H1 (cell line): ENCODE results near the gene HNRNPM. TPM values are rescaled to one million over a fixed set of nuclear protein-coding genes. Genes with fewer than 3 reads are reported as not detected.

ENCODE experiments used
- KDM1A ChIP-seq: fragments of 200-600, 300-600 bp; sonication (generic); IDR thresholded peaks from 2 replicates; pipeline ENCODE4 v1.7.1; 2016; ENCODE audit warnings: mild to moderate bottlenecking, low read length, borderline replicate concordance
- SUZ12 ChIP-seq: fragments of 200-600 bp; sonication (generic); IDR thresholded peaks from 2 replicates; pipeline ENCODE4 v1.6.1; 2012; ENCODE audit warnings: mild to moderate bottlenecking, inconsistent platforms, low read length, moderate library complexity, mixed read lengths
- TAF7 ChIP-seq: optimal IDR thresholded peaks from 2 replicates; pipeline ENCODE3; 2011; ENCODE audit warnings: low read depth, mild to moderate bottlenecking, inconsistent platforms, low read length, moderate library complexity, borderline replicate concordance
- polyA plus RNA-seq, 7 experiments: library from polyadenylated mRNA; depleted of rRNA in 3 of 7; stranded (reverse) in 5 of 7; unstranded in 2 of 7; fragments of >200 nt in 5 of 7; fragments of 200-250 nt in 2 of 7; gene quantifications; 1 replicate in 5 of 7; 2 replicates in 1 of 7; 4 replicates in 1 of 7; pipeline versions ENCODE4 v1.2.1 to v1.2.3, GENCODE V29; 2011 to 2013; ENCODE audit warnings: missing spikeins in 2 of 7, mixed read lengths in 2 of 7
- total RNA-seq: library from RNA; stranded (reverse); fragmentation: NEBNext Ultra II Directional; extraction: Animal tissue kit (Norgen Biotek cat#: 25700); gene quantifications from 2 replicates; pipeline ENCODE4 v1.2.1, GENCODE V29; 2021
- TF ChIP-seq, protein P1 (sequence below): IDR thresholded peaks from 2 replicates; pipeline ENCODE4 v1.6.1; 2011; ENCODE audit warnings: low read depth, mild to moderate bottlenecking, low read length; ENCODE audit not compliant: insufficient read depth
- TF ChIP-seq, protein P2 (sequence below): IDR thresholded peaks from 2 replicates; pipeline ENCODE4 v1.6.1; 2012; ENCODE audit warnings: inconsistent platforms

HNRNPM gene
- total and polyA plus RNA-seq, 2 of the 8 experiments (the other 6 are each of a cell fraction or from before 2014, with no cell fraction given) = 375 to 474 TPM

DNA sequence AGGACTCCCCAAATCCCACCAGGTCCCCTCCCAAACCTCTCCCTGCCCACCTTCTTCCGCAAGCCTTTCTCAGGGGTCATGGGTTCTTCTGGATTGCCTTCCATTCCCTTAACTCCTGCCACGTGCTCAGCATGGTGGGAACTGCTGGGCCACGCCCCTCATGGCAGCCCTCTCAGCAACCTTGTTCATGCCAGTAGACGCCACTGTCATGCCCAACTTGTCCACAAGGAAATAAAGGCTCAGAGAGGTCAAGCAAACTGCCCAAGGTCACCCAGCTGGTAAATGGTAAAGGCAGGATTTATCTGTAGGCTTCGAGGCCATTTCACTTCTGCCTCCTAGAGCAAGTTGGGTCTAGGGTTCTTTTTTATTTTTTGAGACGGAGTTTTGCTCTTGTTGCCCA is 46.8 kb downstream of the HNRNPM start (continued):
- no peak for TF ChIP-seq TAF7
- TF ChIP-seq, protein P1, sequence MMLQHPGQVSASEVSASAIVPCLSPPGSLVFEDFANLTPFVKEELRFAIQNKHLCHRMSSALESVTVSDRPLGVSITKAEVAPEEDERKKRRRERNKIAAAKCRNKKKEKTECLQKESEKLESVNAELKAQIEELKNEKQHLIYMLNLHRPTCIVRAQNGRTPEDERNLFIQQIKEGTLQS = no peak
- TF ChIP-seq SUZ12 = no peak
- TF ChIP-seq, protein P2, sequence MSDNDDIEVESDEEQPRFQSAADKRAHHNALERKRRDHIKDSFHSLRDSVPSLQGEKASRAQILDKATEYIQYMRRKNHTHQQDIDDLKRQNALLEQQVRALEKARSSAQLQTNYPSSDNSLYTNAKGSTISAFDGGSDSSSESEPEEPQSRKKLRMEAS = peak; percentile 72
- peak; percentile 61; the same call in 1 of the 2 replicates for TF ChIP-seq KDM1A
